Astrocyte (in vitro differentiated cells and primary cell): ENCODE data around the gene FHIT.

Source experiments
- CTCF ChIP-seq: IDR thresholded peaks from 2 replicates; pipeline ENCODE4 v1.5.1; 2011; ENCODE audit warnings: low read depth, mild to moderate bottlenecking, inconsistent platforms, low read length, moderate library complexity; ENCODE audit not compliant: insufficient read depth
- EZH2 ChIP-seq: IDR thresholded peaks from 2 replicates; pipeline ENCODE4 v1.6.1; 2012; ENCODE audit warnings: mild to moderate bottlenecking, low read length, inconsistent platforms; ENCODE audit not compliant: insufficient read depth

- TF ChIP-seq CTCF: no peak
- no peak for TF ChIP-seq EZH2
Measured at GRCh38 chr3:60588806-60589205, 662.4 kb downstream of the FHIT start.
